Spleen (tissue), 7 donors: ENCODE results near the gene DNM2.

ENCODE experiments used
- POLR2A ChIP-seq, 3 donors: fragments of 450-650 bp; IDR thresholded peaks; one replicate each; pipeline ENCODE4 v1.5.1; 2017; ENCODE audit warnings: antibody characterized with exemption in 3 of 3, mild to moderate bottlenecking in 1 of 3
- POLR2AphosphoS5 ChIP-seq, 3 donors: sonication (generic); formaldehyde crosslinking; IDR thresholded peaks; one replicate each; pipeline ENCODE4 v1.5.1; 2017; ENCODE audit warnings: antibody characterized with exemption in 3 of 3
- TF ChIP-seq, protein P1 (sequence below), 11 experiments: fragments of 200-600 bp in 7 of 11; fragments of 450-650 bp in 4 of 11; sonication (generic) in 4 of 11; IDR thresholded peaks in 8 of 11; conservative IDR thresholded peaks in 3 of 11; 1 replicate in 7 of 11; 2 replicates in 4 of 11; pipeline versions ENCODE4 v1.4.0 to v1.8.0; 2016 to 2021; ENCODE audit warnings: antibody characterized with exemption in 11 of 11, inconsistent platforms in 4 of 11, mild to moderate bottlenecking in 1 of 11
- donor health status: DM: no; HTN: no; CAD: no; lungs with moderate emphysema.
- donor health status: DM: no; HTN: no; CAD: no.
- donor health status: DM: no; HTN: no; CAD: no.

DNA sequence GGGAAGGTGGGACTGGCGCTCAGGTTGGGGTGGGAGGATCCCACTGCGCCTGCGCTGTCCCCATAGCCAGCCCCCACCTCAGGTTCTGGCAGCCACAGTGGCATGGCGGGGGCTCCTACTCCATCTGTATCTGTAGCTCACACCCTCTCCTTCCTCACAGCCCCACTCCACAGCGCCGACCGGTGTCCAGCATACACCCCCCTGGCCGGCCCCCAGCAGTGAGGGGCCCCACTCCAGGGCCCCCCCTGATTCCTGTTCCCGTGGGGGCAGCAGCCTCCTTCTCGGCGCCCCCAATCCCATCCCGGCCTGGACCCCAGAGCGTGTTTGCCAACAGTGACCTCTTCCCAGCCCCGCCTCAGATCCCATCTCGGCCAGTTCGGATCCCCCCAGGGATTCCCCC is 112.1 kb downstream of the DNM2 start:
- TF ChIP-seq, protein P1, sequence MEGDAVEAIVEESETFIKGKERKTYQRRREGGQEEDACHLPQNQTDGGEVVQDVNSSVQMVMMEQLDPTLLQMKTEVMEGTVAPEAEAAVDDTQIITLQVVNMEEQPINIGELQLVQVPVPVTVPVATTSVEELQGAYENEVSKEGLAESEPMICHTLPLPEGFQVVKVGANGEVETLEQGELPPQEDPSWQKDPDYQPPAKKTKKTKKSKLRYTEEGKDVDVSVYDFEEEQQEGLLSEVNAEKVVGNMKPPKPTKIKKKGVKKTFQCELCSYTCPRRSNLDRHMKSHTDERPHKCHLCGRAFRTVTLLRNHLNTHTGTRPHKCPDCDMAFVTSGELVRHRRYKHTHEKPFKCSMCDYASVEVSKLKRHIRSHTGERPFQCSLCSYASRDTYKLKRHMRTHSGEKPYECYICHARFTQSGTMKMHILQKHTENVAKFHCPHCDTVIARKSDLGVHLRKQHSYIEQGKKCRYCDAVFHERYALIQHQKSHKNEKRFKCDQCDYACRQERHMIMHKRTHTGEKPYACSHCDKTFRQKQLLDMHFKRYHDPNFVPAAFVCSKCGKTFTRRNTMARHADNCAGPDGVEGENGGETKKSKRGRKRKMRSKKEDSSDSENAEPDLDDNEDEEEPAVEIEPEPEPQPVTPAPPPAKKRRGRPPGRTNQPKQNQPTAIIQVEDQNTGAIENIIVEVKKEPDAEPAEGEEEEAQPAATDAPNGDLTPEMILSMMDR (IDR thresholded peaks at IDR 0.05 in 8 of 11, conservative IDR thresholded peaks at IDR 0.05 in 3 of 11), result no peak
- peak in 1 of 3 donors; percentile 4 for TF ChIP-seq POLR2AphosphoS5 (IDR thresholded peaks at IDR 0.05)
- TF ChIP-seq POLR2A (IDR thresholded peaks at IDR 0.05), result no peak
